Suprapubic skin (tissue), 4 donors: Measurements from ENCODE around the gene FBXL20. TPM values are rescaled to one million over a fixed set of nuclear protein-coding genes. Genes with fewer than 3 reads are reported as not detected.

Source experiments
- DNase-seq, 2 donors: peaks; one replicate each; pipeline ENCODE4 v3.0.0-alpha.2; 2019; ENCODE audit warnings: low spot score in 2 of 2
- H3K27ac ChIP-seq: fragments of 200-600 bp; sonication (generic); one replicate; pipeline ENCODE4 v1.5.1; 2019
- H3K27me3 ChIP-seq: fragments of 200-600 bp; sonication (generic); one replicate; pipeline ENCODE4 v1.5.1; 2019
- H3K36me3 ChIP-seq: fragments of 200-600 bp; sonication (generic); one replicate; pipeline ENCODE4 v1.5.1; 2019
- H3K4me1 ChIP-seq: fragments of 200-600 bp; sonication (generic); one replicate; pipeline ENCODE4 v1.5.1; 2019
- H3K4me3 ChIP-seq: fragments of 200-600 bp; sonication (generic); one replicate; pipeline ENCODE4 v1.5.1; 2019; ENCODE audit warnings: mild to moderate bottlenecking
- H3K9me3 ChIP-seq: fragments of 200-600 bp; sonication (generic); one replicate; pipeline ENCODE4 v1.5.1; 2019
- CTCF ChIP-seq, 2 donors: fragments of 200-600 bp in 1 of 2; fragments of 450-650 bp in 1 of 2; sonication (generic) in 1 of 2; IDR thresholded peaks; one replicate each; pipeline ENCODE4 v1.5.1; 2016 to 2019; ENCODE audit warnings: antibody characterized with exemption in 2 of 2, mild to moderate bottlenecking in 1 of 2, moderate library complexity in 1 of 2
- EP300 ChIP-seq: sonication (generic); formaldehyde crosslinking; IDR thresholded peaks from one replicate; pipeline ENCODE4 v1.6.1; 2017; ENCODE audit warnings: antibody characterized with exemption
- POLR2A ChIP-seq, 2 donors: fragments of 450-650 bp; IDR thresholded peaks; one replicate each; pipeline ENCODE4 v1.6.1; 2017; ENCODE audit warnings: antibody characterized with exemption in 2 of 2, mild to moderate bottlenecking in 2 of 2, moderate library complexity in 2 of 2
- POLR2AphosphoS5 ChIP-seq, 3 donors: sonication (generic); formaldehyde crosslinking; IDR thresholded peaks; one replicate each; pipeline ENCODE4 v1.6.1; 2017; ENCODE audit warnings: antibody characterized with exemption in 3 of 3
- WGBS: methylation state at CpG from one replicate; pipeline ENCODE4 v1.1.5; 2018; 5-methylcytosine and 5-hydroxymethylcytosine counted together
- total RNA-seq, 4 donors: library from RNA; depleted of rRNA; stranded (reverse); fragments of >200 nt; gene quantifications; one replicate each; pipeline ENCODE4 v1.1.0, GENCODE V29; 2016

The FBXL20 gene
- total RNA-seq, 4 donors from 2014 or later, result 21.0 to 40.7 (median 26.4) TPM

- Histone ChIP-seq H3K4me1 (peaks cover 61% of the 10 kb centered on the region), H3K9me3 (no peaks in the 10 kb centered on the region), H3K36me3 (peaks cover 8% of the 10 kb centered on the region), H3K27ac (peak overlapping the region; percentile 66), H3K4me3 (peak overlapping the region; percentile 37), H3K27me3 (no peaks in the 10 kb centered on the region)
- 0% methylated on average over 8 of the region's 39 CpGs for WGBS
- peak in 1 of 2 donors; percentile 85 for DNase-seq
- TF ChIP-seq EP300, result no peak
- no peak for TF ChIP-seq CTCF (IDR thresholded peaks at IDR 0.05)
- peak in 1 of 2 donors; percentile 45 for TF ChIP-seq POLR2A (IDR thresholded peaks at IDR 0.05)
- TF ChIP-seq POLR2AphosphoS5 (IDR thresholded peaks at IDR 0.05), result no peak
Measured at GRCh38 chr17:39209317-39210092, 191.9 kb downstream of the FBXL20 start.

- Histone ChIP-seq H3K9me3 (no peaks in the 10 kb centered on the region), H3K4me3 (peak overlapping the region; percentile 37), H3K27ac (peak overlapping the region; percentile 66), H3K27me3 (no peaks in the 10 kb centered on the region), H3K4me1 (peaks cover 61% of the 10 kb centered on the region), H3K36me3 (peaks cover 14% of the 10 kb centered on the region)
- 51% methylated on average over 7 of the region's 8 CpGs for WGBS
- TF ChIP-seq POLR2AphosphoS5 (IDR thresholded peaks at IDR 0.05) (no peak), POLR2A (IDR thresholded peaks at IDR 0.05) (no peak), CTCF (IDR thresholded peaks at IDR 0.05) (no peak), EP300 (no peak)
- no peak for DNase-seq
Measured at GRCh38 chr17:39208893-39209292, 192.5 kb downstream of the FBXL20 start.

- 52% methylated on average over 3 of the region's 7 CpGs for WGBS
- no peak for TF ChIP-seq POLR2A (IDR thresholded peaks at IDR 0.05)
- TF ChIP-seq CTCF (IDR thresholded peaks at IDR 0.05), result no peak
- no peak for TF ChIP-seq POLR2AphosphoS5 (IDR thresholded peaks at IDR 0.05)
- TF ChIP-seq EP300, result no peak
Measured at GRCh38 chr17:39208136-39208535, 193.3 kb downstream of the FBXL20 start.

GRCh38 chr17:39205112-39205526 is 196.3 kb downstream of the FBXL20 start:
- Histone ChIP-seq H3K4me3 (no peak overlapping the region), H3K27me3 (no peaks in the 10 kb centered on the region), H3K27ac (no peak overlapping the region), H3K4me1 (peaks cover 49% of the 10 kb centered on the region), H3K36me3 (peaks cover 38% of the 10 kb centered on the region), H3K9me3 (no peaks in the 10 kb centered on the region)
- WGBS, result 81% methylated on average over 3 of the region's 3 CpGs
- TF ChIP-seq CTCF (IDR thresholded peaks at IDR 0.05) (no peak), POLR2A (IDR thresholded peaks at IDR 0.05) (no peak), POLR2AphosphoS5 (IDR thresholded peaks at IDR 0.05) (no peak), EP300 (no peak)
- DNase-seq, result no peak

More at GRCh38 chr17:39208136-39208535, 193.3 kb downstream of the FBXL20 start:
- no peak for DNase-seq
- Histone ChIP-seq H3K9me3 (no peaks in the 10 kb centered on the region), H3K27me3 (no peaks in the 10 kb centered on the region), H3K36me3 (peaks cover 22% of the 10 kb centered on the region), H3K27ac (peak overlapping the region; percentile 66), H3K4me3 (no peak overlapping the region), H3K4me1 (peaks cover 58% of the 10 kb centered on the region)

GRCh38 chr17:39204245-39204644 is 197.2 kb downstream of the FBXL20 start:
- peaks cover 38% of the 10 kb centered on the region for H3K36me3 ChIP-seq
- WGBS, result 78% methylated on average over 8 of the region's 8 CpGs
- no peak for TF ChIP-seq POLR2AphosphoS5 (IDR thresholded peaks at IDR 0.05)
- TF ChIP-seq CTCF (IDR thresholded peaks at IDR 0.05), result no peak
- no peak for TF ChIP-seq EP300
- TF ChIP-seq POLR2A (IDR thresholded peaks at IDR 0.05), result no peak

More at GRCh38 chr17:39204245-39204644, 197.2 kb downstream of the FBXL20 start:
- H3K4me3 ChIP-seq, result no peak overlapping the region
- no peak overlapping the region for H3K27ac ChIP-seq
- H3K4me1 ChIP-seq, result peaks cover 44% of the 10 kb centered on the region
- no peaks in the 10 kb centered on the region for H3K27me3 ChIP-seq
- H3K9me3 ChIP-seq, result no peaks in the 10 kb centered on the region
- no peak for DNase-seq
